Gastrocnemius medialis (tissue), 4 donors: ENCODE results near the gene RPUSD1. TPM values are rescaled to one million over a fixed set of nuclear protein-coding genes. Genes with fewer than 3 reads are reported as not detected.
"Not testable (repeated sequence)": the region's sequence is repeated elsewhere in the genome, so short reads cannot be mapped to it uniquely, and the experiment has no call there.

ENCODE experiments used
- ATAC-seq, 2 donors: fragments of 150-250 bp; one replicate each; pipeline ENCODE4 v1.9.1; 2016
- DNase-seq, 2 donors: peaks; one replicate each; pipeline ENCODE4 v3.0.0-alpha.2; 2019
- H3K27ac ChIP-seq, 4 donors: fragments of 200-600 bp; sonication (generic); 1 replicate in 1 of 4; 2 replicates in 3 of 4; pipeline ENCODE4 v1.5.1; 2016 to 2018; ENCODE audit warnings: mild to moderate bottlenecking in 2 of 4, moderate library complexity in 1 of 4
- H3K27me3 ChIP-seq, 3 donors: fragments of 200-600 bp; sonication (generic) in 2 of 3; 1 replicate in 1 of 3; 2 replicates in 2 of 3; pipeline versions ENCODE4 v1.5.1 to v1.6.0; 2016 to 2019; ENCODE audit warnings: mild to moderate bottlenecking in 1 of 3, moderate library complexity in 1 of 3
- H3K36me3 ChIP-seq, 2 donors: fragments of 200-600 bp; sonication (generic) in 1 of 2; one replicate each; pipeline ENCODE4 v1.5.1; 2017 to 2018
- H3K4me1 ChIP-seq, 2 donors: fragments of 200-600 bp; sonication (generic) in 1 of 2; one replicate each; pipeline ENCODE4 v1.5.1; 2016 to 2017; ENCODE audit warnings: mild to moderate bottlenecking in 2 of 2
- H3K4me3 ChIP-seq, 4 donors: fragments of 200-600 bp; sonication (generic) in 3 of 4; 1 replicate in 1 of 4; 2 replicates in 3 of 4; pipeline ENCODE4 v1.5.1; 2016 to 2019; ENCODE audit warnings: mild to moderate bottlenecking in 2 of 4
- H3K9me3 ChIP-seq, 3 donors: fragments of 200-600 bp; sonication (generic) in 2 of 3; 1 replicate in 1 of 3; 2 replicates in 2 of 3; pipeline ENCODE4 v1.5.1; 2016 to 2019
- POLR2A ChIP-seq, 2 donors: fragments of 450-650 bp; IDR thresholded peaks; one replicate each; pipeline ENCODE4 v1.6.1; 2017; ENCODE audit warnings: antibody characterized with exemption in 2 of 2, mild to moderate bottlenecking in 2 of 2, moderate library complexity in 2 of 2
- in situ Hi-C, 4 donors: fragments of 200-750 bp; cut with MboI; loops; one replicate each; pipeline versions ENCODE4 v1.15.0 to v1.8.0; 2017; ENCODE audit warnings: low sequenced_read_pairs in 4 of 4
- intact Hi-C: fragments of 100-400 bp; cut with DNase I; formaldehyde crosslinking; loops from one replicate; pipeline ENCODE4 v1.15.1; 2023; ENCODE audit warnings: low total_unique reads
- total RNA-seq, 4 donors: library from RNA; depleted of rRNA; stranded (reverse); fragments of >200 nt; gene quantifications; one replicate each; pipeline versions ENCODE4 v1.1.0 to v1.2.3, GENCODE V29; 2016
- TF ChIP-seq, protein P1 (sequence below), 5 experiments: fragments of 450-650 bp in 3 of 5; fragments of 200-600 bp in 2 of 5; sonication (generic) in 2 of 5; IDR thresholded peaks in 4 of 5; conservative IDR thresholded peaks in 1 of 5; 1 replicate in 4 of 5; 2 replicates in 1 of 5; pipeline ENCODE4 v1.5.1; 2016 to 2019; ENCODE audit warnings: antibody characterized with exemption in 5 of 5, mild to moderate bottlenecking in 3 of 5, moderate library complexity in 3 of 5

Gene RPUSD1
- total RNA-seq, 4 donors from 2014 or later = 7.8 to 23.8 (median 15.2) TPM

DNA sequence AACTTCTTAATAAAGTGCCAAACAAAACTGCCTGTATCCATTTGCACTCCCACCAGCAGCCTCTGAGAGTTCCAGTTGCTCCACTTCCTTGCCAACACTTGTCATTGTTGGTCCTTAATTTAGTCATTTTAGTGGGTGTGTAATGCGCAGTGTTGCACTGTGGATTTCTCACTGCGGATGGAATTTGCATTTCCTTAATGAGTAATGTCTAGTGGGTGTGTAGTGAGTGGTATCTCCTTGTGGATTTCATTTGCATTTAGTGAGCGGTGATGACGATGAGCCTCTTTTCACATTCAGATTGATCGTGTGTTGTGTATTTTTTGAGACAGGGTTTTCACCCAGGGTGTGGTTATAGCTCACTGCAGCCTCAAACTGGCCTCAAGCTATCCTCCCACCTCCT lies 31.8 kb downstream of the RPUSD1 start:
- H3K27me3 ChIP-seq = peaks cover 12 to 35% (median 15%) of the 10 kb centered on the region in 3 donors
- intact Hi-C loops = no loop called here
- no peaks in the 10 kb centered on the region for H3K4me1 ChIP-seq
- H3K4me3 ChIP-seq = no peak overlapping the region
- DNase-seq (no peak), ATAC-seq (no peak)
- TF ChIP-seq, protein P1, sequence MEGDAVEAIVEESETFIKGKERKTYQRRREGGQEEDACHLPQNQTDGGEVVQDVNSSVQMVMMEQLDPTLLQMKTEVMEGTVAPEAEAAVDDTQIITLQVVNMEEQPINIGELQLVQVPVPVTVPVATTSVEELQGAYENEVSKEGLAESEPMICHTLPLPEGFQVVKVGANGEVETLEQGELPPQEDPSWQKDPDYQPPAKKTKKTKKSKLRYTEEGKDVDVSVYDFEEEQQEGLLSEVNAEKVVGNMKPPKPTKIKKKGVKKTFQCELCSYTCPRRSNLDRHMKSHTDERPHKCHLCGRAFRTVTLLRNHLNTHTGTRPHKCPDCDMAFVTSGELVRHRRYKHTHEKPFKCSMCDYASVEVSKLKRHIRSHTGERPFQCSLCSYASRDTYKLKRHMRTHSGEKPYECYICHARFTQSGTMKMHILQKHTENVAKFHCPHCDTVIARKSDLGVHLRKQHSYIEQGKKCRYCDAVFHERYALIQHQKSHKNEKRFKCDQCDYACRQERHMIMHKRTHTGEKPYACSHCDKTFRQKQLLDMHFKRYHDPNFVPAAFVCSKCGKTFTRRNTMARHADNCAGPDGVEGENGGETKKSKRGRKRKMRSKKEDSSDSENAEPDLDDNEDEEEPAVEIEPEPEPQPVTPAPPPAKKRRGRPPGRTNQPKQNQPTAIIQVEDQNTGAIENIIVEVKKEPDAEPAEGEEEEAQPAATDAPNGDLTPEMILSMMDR (IDR thresholded peaks at IDR 0.05 in 4 of 5, conservative IDR thresholded peaks at IDR 0.05 in 1 of 5) = no peak
- TF ChIP-seq POLR2A (IDR thresholded peaks at IDR 0.05) = no peak
- H3K36me3 ChIP-seq = no peaks in the 10 kb centered on the region
- no peaks in the 10 kb centered on the region for H3K9me3 ChIP-seq
- in situ Hi-C loops = no loop called here
- H3K27ac ChIP-seq = no peak overlapping the region

DNA sequence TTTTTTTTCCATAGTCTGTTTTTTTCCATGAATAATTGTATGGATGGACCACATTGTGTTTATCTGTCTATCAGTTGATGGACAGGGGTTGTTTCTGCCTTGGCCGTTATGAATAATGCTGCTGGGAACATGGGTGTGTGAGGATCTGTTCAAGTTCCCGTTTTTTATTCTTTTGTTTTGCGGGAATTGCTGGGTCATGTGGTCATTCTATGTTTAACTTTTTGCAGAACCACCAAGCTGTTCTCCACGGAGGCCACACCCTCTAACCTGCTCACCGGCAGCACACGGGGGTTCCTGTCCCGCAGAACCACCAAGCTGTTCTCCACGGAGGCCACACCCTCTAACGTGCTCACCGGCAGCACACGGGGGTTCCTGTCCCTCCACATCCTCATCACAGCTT lies 33.5 kb downstream of the RPUSD1 start:
- no peaks in the 10 kb centered on the region for H3K36me3 ChIP-seq
- intact Hi-C loops = no loop called here
- DNase-seq (no peak), ATAC-seq (no peak)
- no peaks in the 10 kb centered on the region for H3K4me1 ChIP-seq
- no peak overlapping the region for H3K27ac ChIP-seq
- no peak overlapping the region for H3K4me3 ChIP-seq
- no peak for TF ChIP-seq POLR2A (IDR thresholded peaks at IDR 0.05)
- TF ChIP-seq, protein P1 (IDR thresholded peaks at IDR 0.05 in 4 of 5, conservative IDR thresholded peaks at IDR 0.05 in 1 of 5) = no peak
- no peaks in the 10 kb centered on the region for H3K9me3 ChIP-seq
- H3K27me3 ChIP-seq = peaks cover 12 to 36% (median 15%) of the 10 kb centered on the region in 3 donors
- in situ Hi-C loops = no loop called here

DNA sequence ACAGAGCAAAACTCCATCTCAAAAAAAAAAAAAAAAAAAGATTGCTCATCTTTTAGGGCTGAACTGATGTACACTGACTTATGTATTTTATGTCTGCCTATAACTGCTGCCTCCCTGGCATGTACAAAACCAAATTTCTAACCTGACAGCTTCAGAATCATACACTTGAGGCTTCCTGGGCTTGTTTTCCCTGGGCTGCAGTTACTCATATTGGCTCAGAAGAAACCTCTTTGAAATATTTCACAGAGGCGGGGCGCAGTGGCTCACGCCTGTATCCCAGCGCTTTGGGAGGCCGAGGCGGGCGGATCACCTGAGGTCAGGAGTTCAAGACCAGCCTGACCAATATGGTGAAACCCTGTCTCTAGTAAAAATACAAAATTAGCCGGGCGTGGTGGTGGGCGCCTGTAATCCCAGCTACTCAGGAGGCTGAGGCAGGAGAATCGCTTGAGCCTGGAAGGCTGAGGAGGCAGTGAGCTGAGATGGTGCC lies 34.0 kb downstream of the RPUSD1 start:
- H3K27me3 ChIP-seq = peaks cover 12 to 36% (median 15%) of the 10 kb centered on the region in 3 donors
- DNase-seq, H3K9me3 ChIP-seq, intact Hi-C loops, H3K36me3 ChIP-seq, H3K4me3 ChIP-seq, ATAC-seq, H3K4me1 ChIP-seq, in situ Hi-C loops, H3K27ac ChIP-seq: not testable (repeated sequence)

DNA sequence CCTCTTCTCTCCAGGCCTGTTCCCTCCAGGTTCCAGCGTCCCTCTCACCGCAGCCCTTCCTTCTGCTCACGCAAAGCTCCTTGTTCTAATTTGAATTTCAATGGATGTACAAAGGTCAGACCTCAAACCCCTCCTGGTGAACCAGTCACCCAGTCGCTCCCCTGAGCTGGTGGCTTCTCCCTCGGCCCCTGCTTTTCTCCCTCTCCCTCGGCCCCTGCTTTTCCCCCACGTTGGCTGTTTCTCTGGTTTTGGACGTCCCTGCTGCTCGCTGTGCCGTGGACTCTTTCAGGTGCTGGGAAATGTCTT lies 36.2 kb downstream of the RPUSD1 start:
- no peaks in the 10 kb centered on the region for H3K36me3 ChIP-seq
- no peaks in the 10 kb centered on the region for H3K9me3 ChIP-seq
- no peak overlapping the region for H3K4me3 ChIP-seq
- no peak for DNase-seq
- TF ChIP-seq, protein P1 (IDR thresholded peaks at IDR 0.05 in 4 of 5, conservative IDR thresholded peaks at IDR 0.05 in 1 of 5) = no peak
- TF ChIP-seq POLR2A (IDR thresholded peaks at IDR 0.05) = no peak
- in situ Hi-C loops = no loop called here
- peaks cover 12 to 36% (median 15%) of the 10 kb centered on the region in 3 donors for H3K27me3 ChIP-seq
- no peak overlapping the region for H3K27ac ChIP-seq
- no peaks in the 10 kb centered on the region for H3K4me1 ChIP-seq
- ATAC-seq = no peak
- intact Hi-C loops = no loop called here

DNA sequence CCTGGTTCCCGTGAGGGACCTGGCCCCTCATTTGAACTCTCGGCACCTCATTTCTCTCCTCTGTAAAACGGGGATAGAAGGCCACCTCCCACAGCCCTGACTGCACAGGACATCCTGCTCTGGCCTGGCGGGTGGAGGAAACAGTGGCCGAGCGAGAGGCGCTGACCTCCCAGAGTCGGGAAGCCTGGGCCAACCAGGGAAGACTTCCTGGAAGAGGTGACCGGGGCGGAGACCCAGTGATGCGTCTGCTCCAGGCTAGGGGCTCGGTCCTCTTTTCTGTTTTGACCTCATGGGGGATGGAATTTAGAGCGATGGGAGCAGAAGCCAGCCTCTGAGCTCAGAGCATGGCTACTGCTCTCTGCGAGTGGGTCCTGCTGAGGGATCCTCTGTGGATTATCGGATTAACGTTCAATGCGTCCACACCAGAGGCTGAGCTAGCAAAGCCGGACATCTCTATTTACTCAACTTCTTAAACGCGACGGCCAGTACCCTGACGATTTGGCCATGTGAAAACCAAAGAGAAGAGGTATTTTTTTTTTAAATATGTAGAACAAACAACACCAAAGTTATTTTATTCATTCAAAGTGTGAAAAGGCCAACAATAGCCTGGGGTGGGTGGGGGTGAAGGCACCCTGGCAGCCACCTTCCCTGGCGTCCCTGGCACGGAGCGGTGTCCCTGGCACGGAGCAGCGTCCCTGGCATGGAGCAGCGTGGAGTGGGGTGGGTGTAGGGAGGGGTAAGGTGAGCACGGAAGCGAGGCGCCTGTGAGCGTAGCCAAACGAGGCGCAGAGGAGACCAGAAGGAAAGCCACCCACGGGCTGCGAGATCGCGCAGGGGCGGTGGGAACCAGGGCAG lies 36.8 kb downstream of the RPUSD1 start:
- DNase-seq = no peak
- Histone ChIP-seq H3K4me3 (no peak overlapping the region), H3K27me3 (peaks cover 12 to 36% (median 15%) of the 10 kb centered on the region in 3 donors), H3K9me3 (no peaks in the 10 kb centered on the region), H3K36me3 (no peaks in the 10 kb centered on the region), H3K4me1 (no peaks in the 10 kb centered on the region), H3K27ac (no peak overlapping the region)
- in situ Hi-C loops = no loop called here
- intact Hi-C loops = no loop called here
- TF ChIP-seq, protein P1 (IDR thresholded peaks at IDR 0.05 in 4 of 5, conservative IDR thresholded peaks at IDR 0.05 in 1 of 5) = no peak
- no peak for TF ChIP-seq POLR2A (IDR thresholded peaks at IDR 0.05)
- no peak for ATAC-seq
